ENCODE results near the gene TLX3.
"Not testable (repeated sequence)": the region's sequence is repeated elsewhere in the genome, so short reads cannot be mapped to it uniquely, and the experiment has no call there.

TLX3 gene

GRCh38 chr5:171323806-171324632 is 15.0 kb downstream of the TLX3 start:
- H3K36me3 Mint-ChIP-seq (ENCODE audit: low read depth), result no peaks in the 10 kb centered on the region
- H3K4me3 Mint-ChIP-seq, result peak overlapping the region; percentile 51
- peak overlapping the region; percentile 67 for H3K27ac Mint-ChIP-seq
- H3K27me3 Mint-ChIP-seq, result peaks cover 64% of the 10 kb centered on the region
- H3K4me1 Mint-ChIP-seq (ENCODE audit: low read depth), result peaks cover 32% of the 10 kb centered on the region
- intact Hi-C loops (cut with micrococcal nuclease), result no loop called here
- no peaks in the 10 kb centered on the region for H3K9me3 Mint-ChIP-seq

- Mint-ChIP-seq H3K27me3 (peaks cover 62% of the 10 kb centered on the region), H3K27ac (no peak overlapping the region), H3K36me3 (ENCODE audit: low read depth) (no peaks in the 10 kb centered on the region), H3K4me1 (ENCODE audit: low read depth) (peaks cover 9% of the 10 kb centered on the region), H3K4me3 (no peak overlapping the region), H3K9me3 (no peaks in the 10 kb centered on the region)
- intact Hi-C loops (cut with micrococcal nuclease), result no loop called here
Observed at GRCh38 chr5:171330021-171330420, 21.0 kb downstream of the TLX3 start.

- no peaks in the 10 kb centered on the region for H3K36me3 Mint-ChIP-seq (ENCODE audit: low read depth)
- peaks cover 6% of the 10 kb centered on the region for H3K4me1 Mint-ChIP-seq (ENCODE audit: low read depth)
- H3K4me3 Mint-ChIP-seq, result no peak overlapping the region
- H3K27ac Mint-ChIP-seq, result no peak overlapping the region
- intact Hi-C loops (cut with micrococcal nuclease), result no loop called here
- H3K27me3 Mint-ChIP-seq, result peaks cover 68% of the 10 kb centered on the region
- no peaks in the 10 kb centered on the region for H3K9me3 Mint-ChIP-seq
Observed at GRCh38 chr5:171335616-171336015, 26.6 kb downstream of the TLX3 start.

GRCh38 chr5:171336521-171337209 is 27.6 kb downstream of the TLX3 start:
- Mint-ChIP-seq H3K27me3 (peaks cover 61% of the 10 kb centered on the region), H3K4me1 (ENCODE audit: low read depth) (peaks cover 6% of the 10 kb centered on the region), H3K9me3 (no peaks in the 10 kb centered on the region), H3K27ac (no peak overlapping the region), H3K36me3 (ENCODE audit: low read depth) (no peaks in the 10 kb centered on the region), H3K4me3 (peak overlapping the region; percentile 62)
- intact Hi-C loops (cut with micrococcal nuclease), result loop anchor here (1.0 kb wide), 2 partner anchors 63 to 129 kb away; no protein-coding TSS in a partner anchor

- intact Hi-C loops (cut with micrococcal nuclease), result loop anchor here (1.0 kb wide), 2 partner anchors 64 to 130 kb away; no protein-coding TSS in a partner anchor
- Mint-ChIP-seq H3K9me3 (no peaks in the 10 kb centered on the region), H3K27me3 (peaks cover 58% of the 10 kb centered on the region), H3K4me1 (ENCODE audit: low read depth) (peaks cover 6% of the 10 kb centered on the region), H3K36me3 (ENCODE audit: low read depth) (no peaks in the 10 kb centered on the region), H3K4me3 (peak overlapping the region; percentile 62), H3K27ac (no peak overlapping the region)
Observed at GRCh38 chr5:171337210-171337569, 28.1 kb downstream of the TLX3 start.

GRCh38 chr5:171340042-171340441 is 31.0 kb downstream of the TLX3 start:
- H3K36me3 Mint-ChIP-seq (ENCODE audit: low read depth), result no peaks in the 10 kb centered on the region
- H3K9me3 Mint-ChIP-seq, result no peaks in the 10 kb centered on the region
- H3K27ac Mint-ChIP-seq, result no peak overlapping the region
- H3K27me3 Mint-ChIP-seq, result peaks cover 46% of the 10 kb centered on the region
- intact Hi-C loops (cut with micrococcal nuclease), result loop anchor here (5.0 to 10.0 kb wide), 3 partner anchors 355 to 703 kb away; no protein-coding TSS in a partner anchor
- H3K4me1 Mint-ChIP-seq (ENCODE audit: low read depth), result peaks cover 6% of the 10 kb centered on the region
- H3K4me3 Mint-ChIP-seq, result no peak overlapping the region

- intact Hi-C loops (cut with micrococcal nuclease), result loop anchor here (5.0 to 10.0 kb wide), 3 partner anchors 356 to 703 kb away; no protein-coding TSS in a partner anchor
- H3K27ac Mint-ChIP-seq, result no peak overlapping the region
- no peaks in the 10 kb centered on the region for H3K36me3 Mint-ChIP-seq (ENCODE audit: low read depth)
Observed at GRCh38 chr5:171340491-171340890, 31.4 kb downstream of the TLX3 start.

GRCh38 chr5:171342362-171343111 is 33.5 kb downstream of the TLX3 start:
- Mint-ChIP-seq H3K4me1 (ENCODE audit: low read depth) (no peaks in the 10 kb centered on the region), H3K4me3 (no peak overlapping the region), H3K36me3 (ENCODE audit: low read depth) (no peaks in the 10 kb centered on the region), H3K9me3 (no peaks in the 10 kb centered on the region), H3K27ac (no peak overlapping the region), H3K27me3 (peaks cover 24% of the 10 kb centered on the region)
- intact Hi-C loops (cut with micrococcal nuclease), result loop anchor here (1.0 to 10.0 kb wide), 5 partner anchors 69 to 705 kb away; no protein-coding TSS in a partner anchor

More at GRCh38 chr5:171340491-171340890, 31.4 kb downstream of the TLX3 start:
- no peak overlapping the region for H3K4me3 Mint-ChIP-seq
- peaks cover 6% of the 10 kb centered on the region for H3K4me1 Mint-ChIP-seq (ENCODE audit: low read depth)
- no peaks in the 10 kb centered on the region for H3K9me3 Mint-ChIP-seq
- H3K27me3 Mint-ChIP-seq, result peaks cover 43% of the 10 kb centered on the region

DNA sequence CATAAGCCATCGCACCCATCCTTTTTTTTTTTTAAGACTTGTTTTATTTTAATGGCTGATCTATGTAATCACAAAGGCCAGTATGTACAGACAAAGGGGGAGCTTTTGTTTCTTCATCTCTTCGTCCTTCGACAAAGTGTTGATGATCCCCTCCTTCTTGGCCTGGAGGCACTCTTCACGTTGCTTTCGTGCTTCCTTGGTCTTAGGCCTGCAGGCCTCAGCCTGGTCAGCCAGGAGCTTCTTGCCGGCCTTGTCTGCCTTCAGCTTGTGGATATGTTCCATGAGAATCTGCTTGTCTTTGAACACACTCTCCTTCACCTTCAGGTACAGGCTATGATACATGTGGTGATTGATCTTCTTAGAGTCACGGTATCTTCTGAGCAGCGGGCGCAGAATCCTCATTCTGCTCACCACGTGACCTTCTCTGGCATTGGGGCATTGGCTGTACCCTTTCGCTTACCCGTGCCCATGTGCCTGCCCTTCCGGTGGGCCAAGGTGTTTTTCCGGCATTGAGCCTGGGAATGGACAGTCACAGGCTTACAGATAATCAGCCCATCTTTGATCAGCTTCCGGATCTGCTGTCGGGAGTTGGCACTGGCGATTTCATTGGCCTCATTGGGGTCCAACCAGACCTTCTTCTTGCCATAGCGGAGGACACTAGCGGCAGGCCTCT is 36.0 kb downstream of the TLX3 start:
- no peak overlapping the region for H3K27ac Mint-ChIP-seq

DNA sequence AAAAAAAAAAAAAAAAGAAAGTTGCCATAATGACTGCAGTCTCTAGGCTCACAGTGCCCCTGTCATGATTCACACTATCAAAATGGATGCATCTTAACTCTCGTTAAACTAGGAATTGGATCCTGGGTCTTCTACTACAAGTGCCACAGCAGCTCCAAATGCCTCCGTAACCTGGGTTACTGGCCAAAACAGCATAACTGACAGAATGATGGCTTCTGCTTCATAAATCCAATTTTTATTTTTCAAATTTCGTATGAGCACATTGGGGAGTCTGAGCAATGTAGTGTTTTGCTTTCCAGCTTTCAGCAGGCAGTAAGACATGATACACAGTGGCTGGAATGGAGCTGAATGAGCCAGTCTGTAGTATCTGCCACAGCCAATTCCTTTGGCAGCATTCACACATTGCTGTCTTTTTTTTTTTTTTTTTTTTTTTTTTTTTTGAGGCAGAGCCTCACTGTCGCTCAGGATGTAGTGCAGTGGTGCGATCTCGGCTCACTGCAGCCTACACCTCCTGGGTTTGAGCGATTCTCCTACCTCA is 42.6 kb downstream of the TLX3 start:
- no peak overlapping the region for H3K27ac Mint-ChIP-seq
- H3K4me1 Mint-ChIP-seq (ENCODE audit: low read depth), result no peaks in the 10 kb centered on the region
- no peak overlapping the region for H3K4me3 Mint-ChIP-seq
- intact Hi-C loops (cut with micrococcal nuclease), result no loop called here
- no peaks in the 10 kb centered on the region for H3K9me3 Mint-ChIP-seq
- peaks cover 5% of the 10 kb centered on the region for H3K27me3 Mint-ChIP-seq
- no peaks in the 10 kb centered on the region for H3K36me3 Mint-ChIP-seq (ENCODE audit: low read depth)

More for the DNA sequence above, 36.0 kb downstream of the TLX3 start:
- Mint-ChIP-seq H3K27me3 (peaks cover 14% of the 10 kb centered on the region), H3K36me3 (ENCODE audit: low read depth) (no peaks in the 10 kb centered on the region), H3K4me1 (ENCODE audit: low read depth) (no peaks in the 10 kb centered on the region), H3K9me3 (no peaks in the 10 kb centered on the region), H3K4me3 (no peak overlapping the region)
- intact Hi-C loops (cut with micrococcal nuclease), result loop anchor here (5.0 to 10.0 kb wide), 3 partner anchors 360 to 708 kb away; no protein-coding TSS in a partner anchor

DNA sequence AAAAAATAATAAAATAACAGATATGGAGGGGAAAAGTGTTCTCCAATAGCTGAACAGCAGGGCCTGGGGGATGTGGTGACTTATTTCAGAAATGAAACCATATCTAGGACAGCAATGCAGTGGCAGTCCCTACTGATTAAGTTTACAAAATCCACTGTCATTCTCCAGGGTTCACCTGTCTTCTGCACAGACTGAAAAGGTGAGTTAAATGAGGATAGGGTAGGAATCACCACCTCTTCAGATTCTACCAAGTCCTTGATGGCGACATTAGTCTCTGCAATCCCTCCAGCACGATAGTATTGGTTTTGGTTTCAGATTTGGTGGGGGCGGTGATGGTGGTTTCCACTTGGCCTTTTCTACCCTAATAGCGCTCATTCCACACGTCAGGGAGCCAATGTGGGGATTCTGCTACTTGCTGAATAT is 46.3 kb downstream of the TLX3 start:
- no peaks in the 10 kb centered on the region for H3K9me3 Mint-ChIP-seq
- intact Hi-C loops (cut with micrococcal nuclease), result no loop called here
- no peaks in the 10 kb centered on the region for H3K4me1 Mint-ChIP-seq (ENCODE audit: low read depth)
- H3K4me3 Mint-ChIP-seq, result no peak overlapping the region
- peaks cover 4% of the 10 kb centered on the region for H3K27me3 Mint-ChIP-seq
- H3K36me3 Mint-ChIP-seq (ENCODE audit: low read depth), result no peaks in the 10 kb centered on the region
- no peak overlapping the region for H3K27ac Mint-ChIP-seq

DNA sequence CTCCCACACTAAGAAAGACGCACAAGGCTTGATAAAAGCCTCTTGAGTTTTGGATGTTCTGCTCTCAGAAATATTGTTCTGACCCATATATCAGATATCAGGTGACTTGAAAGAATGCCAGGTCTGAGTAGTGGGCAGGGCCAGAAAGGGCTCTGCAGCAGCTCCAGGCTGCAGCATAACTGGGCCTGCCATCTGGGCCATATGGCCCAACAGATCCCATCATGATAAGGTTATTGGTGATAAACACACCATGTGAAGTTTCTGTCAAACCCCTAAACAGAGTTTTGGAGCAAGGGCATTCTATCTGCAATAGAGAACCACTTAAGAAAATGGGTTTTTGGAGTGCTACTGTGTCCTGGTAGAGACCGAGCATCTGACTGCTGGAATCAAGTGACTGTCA is 48.8 kb downstream of the TLX3 start:
- no peaks in the 10 kb centered on the region for H3K9me3 Mint-ChIP-seq
- no peaks in the 10 kb centered on the region for H3K4me1 Mint-ChIP-seq (ENCODE audit: low read depth)
- no peaks in the 10 kb centered on the region for H3K36me3 Mint-ChIP-seq (ENCODE audit: low read depth)
- no peak overlapping the region for H3K27ac Mint-ChIP-seq
- intact Hi-C loops (cut with micrococcal nuclease), result no loop called here
- H3K27me3 Mint-ChIP-seq, result peaks cover 2% of the 10 kb centered on the region
- no peak overlapping the region for H3K4me3 Mint-ChIP-seq

DNA sequence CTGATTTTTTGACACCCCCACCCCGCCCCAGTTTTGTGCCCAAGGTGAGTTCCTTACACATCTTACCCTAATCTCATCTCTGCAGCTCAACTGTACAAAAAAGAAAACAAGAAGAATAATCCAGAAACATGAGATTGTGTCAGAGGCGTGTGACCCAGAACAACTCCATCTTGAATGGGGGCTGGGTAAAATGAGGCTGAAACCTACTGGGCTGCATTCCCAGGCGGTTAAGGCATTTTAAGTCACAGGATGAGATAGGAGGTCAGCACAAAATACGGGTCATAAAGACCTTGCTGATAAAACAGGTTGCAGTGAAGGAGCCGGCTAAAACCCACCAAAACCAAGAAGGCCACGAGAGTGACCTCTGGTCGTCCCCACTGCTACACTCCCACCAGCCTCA is 52.1 kb downstream of the TLX3 start:
- H3K4me3 Mint-ChIP-seq; H3K9me3 Mint-ChIP-seq; H3K27ac Mint-ChIP-seq; intact Hi-C loops (cut with micrococcal nuclease); H3K36me3 Mint-ChIP-seq (ENCODE audit: low read depth): not testable (repeated sequence)
- Mint-ChIP-seq H3K27me3 (peaks cover 12% of the 10 kb centered on the region), H3K4me1 (ENCODE audit: low read depth) (peaks cover 12% of the 10 kb centered on the region)
